Activated CD8-positive, alpha-beta memory T cell treated with anti-CD3 and anti-CD28 coated beads, Interleukin-2, amount 50 U/mL, for 4 hours (primary cell): ENCODE data around the gene NDUFB11.
"Not testable (repeated sequence)": the region's sequence is repeated elsewhere in the genome, so short reads cannot be mapped to it uniquely, and the experiment has no call there.

Experiments
- DNase-seq: peaks from one replicate; pipeline ENCODE4 v3.0.0-alpha.2; 2020

NDUFB11 gene

DNA sequence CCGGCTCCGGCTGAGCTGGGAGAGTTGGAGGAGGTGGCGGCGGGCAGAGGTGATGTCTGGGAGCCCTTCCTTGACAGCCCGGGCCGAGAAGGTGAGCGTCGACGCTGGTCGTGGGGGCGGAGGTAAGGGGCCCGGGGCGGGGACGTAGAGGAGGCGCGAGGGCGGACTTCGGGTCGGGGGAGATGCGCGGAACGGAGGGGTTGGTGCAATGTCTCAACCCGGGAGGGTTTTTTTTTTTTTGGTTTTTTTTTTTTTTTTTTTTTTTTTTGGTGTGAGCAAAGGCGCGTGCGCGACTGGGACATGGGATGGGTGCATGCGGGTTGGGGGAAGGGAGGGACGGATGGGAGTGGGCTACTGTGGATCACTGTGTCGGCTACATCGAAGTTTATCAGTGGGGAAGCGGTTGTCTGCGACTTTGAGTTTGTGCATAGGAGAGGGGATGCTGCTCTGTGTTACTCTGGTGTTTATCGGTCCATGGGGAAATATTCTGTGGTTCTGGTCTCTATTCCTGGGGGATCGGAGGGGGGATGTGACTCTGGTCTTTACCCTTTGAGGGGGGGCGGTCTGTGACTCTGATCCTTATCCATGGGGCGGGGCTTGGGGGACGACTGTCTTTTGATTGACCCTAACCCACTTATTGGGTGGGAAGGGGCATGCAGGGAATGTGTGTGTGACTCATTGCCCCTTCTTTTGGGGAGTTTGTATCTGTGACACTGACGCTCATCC is 1.1 kb upstream of the NDUFB11 start:
- no peak for DNase-seq

DNA sequence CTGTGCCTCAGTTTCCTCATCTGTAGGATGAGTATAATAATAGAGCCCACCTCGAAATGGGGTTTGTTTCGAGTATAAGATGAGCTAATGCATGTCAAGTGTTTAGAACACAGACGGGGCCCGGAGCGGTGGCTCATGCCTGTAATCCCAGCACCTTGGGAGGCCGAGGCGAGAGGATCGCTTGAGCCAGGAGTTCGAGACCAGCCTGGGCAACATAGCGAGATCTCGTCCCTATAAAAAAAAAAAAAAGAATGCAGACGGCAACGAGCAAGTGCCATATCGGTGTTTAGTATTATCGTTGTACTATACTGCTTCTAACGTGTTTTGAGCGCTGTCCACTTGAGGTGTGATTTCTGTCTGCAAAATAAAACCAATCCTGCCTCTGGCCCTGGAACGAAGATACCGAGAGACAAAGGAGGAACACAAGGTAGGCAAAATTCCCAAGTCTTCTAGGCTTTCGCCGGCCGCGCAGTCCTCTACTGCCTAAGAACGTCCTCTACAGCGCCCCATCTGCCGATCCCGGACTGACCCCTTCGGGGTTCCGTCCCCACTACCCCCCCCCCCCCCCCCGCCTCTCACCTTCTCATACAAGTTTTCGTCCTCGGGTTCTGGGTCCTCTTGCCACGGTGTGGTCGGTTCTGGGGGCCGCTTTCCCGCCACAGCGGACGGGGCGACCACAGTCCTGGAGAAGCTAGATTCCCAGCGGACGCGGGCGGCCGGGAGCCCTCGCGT is 442 bp downstream of the NDUFB11 start:
- peak; percentile 19 for DNase-seq

DNA sequence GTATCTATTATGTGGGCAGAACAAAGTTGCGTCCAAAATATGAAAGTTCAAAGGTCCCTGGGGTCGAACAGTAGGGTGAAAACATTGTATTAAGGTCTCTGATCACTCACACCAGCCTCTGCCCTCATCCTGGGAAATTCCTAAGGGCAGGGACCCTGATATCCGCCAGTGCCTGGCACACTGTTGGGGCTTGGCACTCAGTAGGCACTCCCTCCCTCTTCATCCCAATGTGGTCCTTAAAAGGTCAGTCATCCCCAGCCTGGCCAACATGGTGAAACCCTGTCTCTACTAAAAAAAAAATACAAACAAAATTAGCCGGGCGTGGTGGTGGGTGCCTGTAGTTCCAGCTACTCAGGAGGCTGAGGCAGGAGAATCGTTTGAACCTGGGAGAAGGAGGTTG is 6.3 kb downstream of the NDUFB11 start:
- no peak for DNase-seq

DNA sequence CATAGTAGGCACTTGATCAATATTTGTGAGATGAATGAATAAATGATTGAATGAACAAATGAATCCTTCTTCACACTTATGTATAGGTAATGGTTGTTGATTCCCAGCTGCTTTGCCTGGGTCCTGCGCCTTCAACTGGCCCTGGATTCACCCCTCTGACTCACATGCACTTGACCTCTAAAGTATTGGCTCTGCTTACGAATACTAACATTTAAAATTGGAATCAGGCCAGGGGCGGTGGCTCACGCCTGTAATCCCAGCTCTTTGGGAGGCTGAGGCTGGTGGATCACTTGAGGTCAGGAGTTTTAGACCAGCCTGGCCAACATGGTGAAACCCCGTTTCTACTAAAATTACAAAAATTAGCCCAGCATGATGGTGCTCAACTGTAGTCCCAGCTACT is 8.9 kb downstream of the NDUFB11 start:
- not testable (repeated sequence) for DNase-seq

DNA sequence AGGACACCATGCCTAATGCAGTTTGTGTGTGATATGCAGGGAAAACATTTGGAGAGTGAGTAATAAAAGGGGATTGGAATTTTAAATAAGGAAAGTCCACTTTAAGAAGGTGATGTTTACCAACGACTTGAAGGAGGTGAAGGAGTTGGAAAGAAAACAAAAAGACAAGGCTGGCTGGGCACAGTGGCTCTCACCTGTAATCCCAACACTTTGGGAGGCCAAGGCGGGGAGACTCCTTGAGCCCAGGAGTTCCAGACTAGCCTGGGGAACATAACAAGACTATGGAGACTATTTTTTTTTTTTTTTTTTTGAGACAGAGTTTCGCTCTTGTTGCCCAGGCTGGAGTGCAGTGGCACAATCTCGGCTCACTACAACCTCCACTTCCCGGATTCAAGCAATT is 11.0 kb downstream of the NDUFB11 start:
- DNase-seq = no peak

DNA sequence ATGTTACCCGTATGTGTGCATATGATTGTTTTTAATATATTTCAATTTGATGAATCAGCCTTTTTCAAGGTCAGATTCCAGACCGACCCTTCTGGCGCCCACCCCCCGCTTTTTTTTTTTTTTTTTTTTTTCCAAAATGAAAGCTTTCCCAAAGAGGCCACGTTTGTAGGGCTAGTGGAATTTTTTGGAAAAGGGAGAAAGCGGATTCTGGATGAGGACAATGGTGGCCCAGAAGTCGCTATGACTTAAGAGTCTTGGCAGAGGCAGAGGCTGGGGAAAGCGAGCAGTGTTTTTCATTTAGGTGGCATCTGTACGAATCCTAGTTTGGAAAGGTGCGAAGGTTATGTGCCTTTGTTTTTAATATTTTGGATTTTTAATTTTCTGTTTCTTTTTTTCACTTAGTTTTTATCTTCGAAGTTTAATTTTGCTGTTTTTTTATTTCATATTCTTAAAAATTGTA is 14.6 kb downstream of the NDUFB11 start:
- no peak for DNase-seq

DNA sequence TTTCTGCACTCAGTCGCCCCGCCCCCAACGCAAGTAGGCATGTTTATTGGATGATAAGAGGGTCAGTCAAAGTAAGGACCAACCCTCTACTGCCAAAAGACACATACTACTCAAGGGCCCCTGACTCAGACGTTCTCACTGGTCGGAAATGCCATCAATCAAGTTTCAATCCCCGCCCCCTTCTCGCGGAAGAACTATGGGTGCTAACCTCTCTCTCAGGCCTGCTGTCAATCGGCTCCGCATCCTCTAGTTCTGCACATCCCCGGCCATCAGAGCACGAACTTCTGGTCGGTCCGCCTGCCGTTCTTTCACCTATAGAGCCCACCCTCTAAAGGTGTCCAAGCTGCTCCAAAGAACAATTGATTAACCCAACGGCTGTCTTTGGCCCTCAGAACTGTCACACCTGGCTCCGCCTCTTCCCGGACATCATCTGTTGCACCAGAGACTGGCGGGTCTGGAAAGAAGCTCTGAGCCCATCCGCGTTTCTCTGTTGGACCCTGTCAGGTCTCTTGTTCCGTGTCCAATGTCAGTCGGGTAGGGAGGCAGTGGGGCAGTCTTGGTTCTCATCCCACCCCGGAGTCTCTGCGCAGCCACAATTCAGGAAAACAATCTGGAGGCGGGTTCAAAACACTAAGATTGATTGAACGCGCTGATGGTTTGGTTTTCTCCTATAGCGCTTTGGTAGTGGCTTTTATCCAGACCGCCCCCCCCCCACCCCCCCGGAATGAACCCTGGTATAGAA is 15.2 kb downstream of the NDUFB11 start:
- peak; percentile 84 for DNase-seq

DNA sequence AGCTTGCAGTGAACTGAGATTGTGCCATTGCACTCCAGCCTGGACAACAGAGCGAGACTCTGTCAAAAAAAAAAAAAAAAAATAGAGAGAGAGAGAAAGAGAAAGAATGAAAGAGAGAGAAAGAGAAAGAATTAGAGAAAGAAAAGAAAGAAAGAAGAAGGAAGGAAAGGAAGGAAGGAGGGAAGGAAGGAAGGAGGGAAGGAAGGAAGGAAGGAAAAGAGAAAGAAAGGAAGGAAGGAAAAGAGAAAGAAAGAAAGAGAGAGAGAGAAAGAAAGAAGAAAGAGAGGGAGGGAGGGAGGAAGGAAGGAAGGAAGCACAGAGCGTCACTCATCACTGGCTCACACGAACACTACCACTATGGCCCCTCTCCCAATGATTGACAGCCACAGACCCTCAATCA is 20.0 kb downstream of the NDUFB11 start:
- DNase-seq = not testable (repeated sequence)

DNA sequence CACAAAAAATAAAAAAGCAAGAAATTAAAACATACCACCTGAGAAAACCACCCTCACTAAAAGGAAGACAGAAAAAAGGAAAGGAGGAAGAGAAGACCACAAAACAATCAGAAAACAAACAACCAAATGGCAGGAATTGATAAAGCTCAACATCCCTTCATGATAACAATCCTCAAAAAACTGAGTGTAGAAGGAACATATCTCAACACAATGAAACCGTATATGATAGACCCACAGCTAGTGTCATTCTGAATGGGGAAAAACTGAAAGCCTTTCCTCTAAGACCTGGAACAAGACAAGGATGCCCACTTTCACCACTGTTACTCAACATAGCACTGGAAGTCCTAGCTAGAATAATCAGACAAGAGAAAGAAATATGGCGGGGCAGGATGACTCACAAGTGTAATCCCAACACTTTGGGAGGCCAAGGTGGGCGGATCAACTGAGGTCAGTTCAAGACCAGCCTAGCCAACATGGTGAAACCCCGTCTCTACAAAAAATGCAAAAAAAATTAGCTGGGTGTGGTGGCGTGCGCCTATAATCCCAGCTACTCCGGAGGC is 27.9 kb downstream of the NDUFB11 start:
- not testable (repeated sequence) for DNase-seq

DNA sequence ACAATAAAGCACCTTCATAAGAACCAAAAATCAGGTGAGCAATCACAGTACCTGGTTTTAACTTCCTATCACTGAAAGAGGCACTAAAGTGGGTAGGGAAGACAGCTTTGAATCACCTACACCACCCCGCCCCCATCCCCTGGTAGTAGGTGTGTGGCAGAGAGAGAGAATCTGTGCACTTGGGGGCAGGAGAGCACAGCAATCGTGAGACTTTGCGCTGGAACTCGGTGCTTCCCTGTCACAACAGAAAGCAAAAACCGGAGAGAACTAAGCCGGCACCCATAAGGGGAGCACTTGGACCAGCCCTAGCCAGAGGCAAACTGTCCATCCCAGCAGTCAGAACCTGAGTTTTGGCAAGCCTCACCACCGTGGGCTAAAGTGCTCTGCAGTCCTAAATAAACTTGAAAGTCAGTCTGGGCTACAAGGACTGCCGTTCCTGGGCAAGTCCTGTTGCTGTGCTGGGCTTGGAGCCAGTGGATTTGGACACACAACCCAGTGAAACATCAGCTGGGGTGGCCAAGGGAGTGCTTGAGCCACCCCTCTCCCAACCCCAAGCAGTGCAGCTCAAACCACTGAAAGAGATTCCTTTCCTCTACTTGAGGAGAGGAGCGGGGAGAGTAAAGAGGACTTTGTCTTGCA is 32.1 kb downstream of the NDUFB11 start:
- DNase-seq = no peak

DNA sequence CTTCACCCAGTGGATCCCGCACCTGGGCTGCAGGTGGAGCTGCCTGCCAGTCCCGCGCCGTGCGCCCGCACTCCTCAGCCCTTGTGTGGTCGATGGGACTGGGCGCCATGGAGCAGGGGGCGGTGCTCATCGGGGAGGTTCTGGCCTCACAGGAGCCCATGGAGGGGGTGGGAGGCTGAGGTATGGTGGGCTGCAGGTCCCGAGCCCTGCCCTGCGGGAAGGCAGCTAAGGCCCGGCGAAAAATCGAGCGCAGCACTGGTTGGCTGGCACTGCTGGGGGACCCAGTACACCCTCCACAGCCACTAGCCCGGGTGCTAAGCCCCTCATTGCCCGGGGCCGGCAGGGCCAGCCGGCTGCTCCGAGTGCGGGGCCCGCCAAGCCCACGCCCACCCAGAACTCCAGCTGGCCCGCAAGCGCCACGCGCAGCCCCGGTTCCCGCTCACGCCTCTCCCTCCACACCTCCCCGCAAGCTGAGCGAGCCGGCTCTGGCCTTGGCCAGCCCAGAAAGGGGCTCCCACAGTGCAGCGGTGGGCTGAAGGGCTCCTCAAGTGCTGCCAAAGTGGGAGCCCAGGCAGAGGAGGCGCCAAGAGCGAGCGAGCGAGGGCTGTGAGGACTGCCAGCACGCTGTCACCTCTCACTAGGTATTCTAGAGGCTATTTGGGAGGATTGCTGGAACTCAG is 33.4 kb downstream of the NDUFB11 start:
- not testable (repeated sequence) for DNase-seq

DNA sequence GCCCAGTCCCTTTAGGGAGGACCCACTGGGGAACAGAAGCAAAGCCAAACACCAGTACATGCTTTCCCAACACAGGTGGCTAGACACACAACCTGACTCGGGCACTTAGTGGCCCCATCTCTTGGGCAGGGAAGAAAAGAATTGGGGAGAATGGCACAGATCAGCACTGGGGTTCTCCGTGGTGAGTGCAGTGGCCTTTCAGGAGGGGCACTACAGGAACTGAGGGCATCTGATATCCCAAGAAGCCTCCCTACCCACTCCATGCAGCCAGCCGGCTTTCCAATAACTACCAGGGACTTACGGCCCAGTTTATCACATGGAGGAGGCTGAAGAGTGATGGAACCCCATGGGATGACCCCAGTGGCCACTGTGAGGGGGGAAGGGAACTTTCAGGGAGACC is 43.3 kb downstream of the NDUFB11 start:
- DNase-seq = no peak

DNA sequence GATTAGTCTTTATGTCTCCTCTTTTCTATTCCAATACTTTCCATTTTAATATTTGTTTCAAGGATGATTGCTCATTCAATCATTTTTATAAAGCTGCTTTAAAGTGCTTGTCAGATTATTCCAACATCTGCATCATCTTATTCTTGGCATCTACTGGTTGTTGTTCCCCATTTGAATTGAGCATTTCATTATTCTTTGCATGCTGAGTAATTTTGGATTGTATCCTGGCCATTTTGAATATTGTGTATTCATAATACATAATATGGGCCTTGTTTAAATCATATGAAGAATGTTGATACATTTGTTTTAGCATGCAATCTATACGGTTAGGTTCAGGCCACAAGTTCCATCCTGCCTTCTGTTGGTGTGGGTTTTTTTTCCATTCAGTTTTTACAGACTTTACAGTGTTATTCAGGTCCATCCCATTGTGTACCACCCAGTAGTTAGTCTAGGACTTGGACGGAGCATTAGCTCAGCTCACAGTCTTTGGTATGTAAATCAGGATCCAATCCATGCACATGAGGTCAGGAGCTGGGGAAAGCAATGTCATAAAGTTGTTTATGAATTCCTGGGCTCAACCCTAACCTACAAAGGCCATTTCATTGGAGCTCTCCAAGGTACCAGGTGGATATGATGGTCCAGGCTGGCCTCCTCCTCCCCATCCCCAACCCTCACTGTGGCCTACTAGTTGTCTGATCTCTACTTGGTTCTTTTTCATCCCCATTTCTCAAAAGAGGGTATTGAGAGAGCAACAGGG is 46.0 kb downstream of the NDUFB11 start:
- no peak for DNase-seq

DNA sequence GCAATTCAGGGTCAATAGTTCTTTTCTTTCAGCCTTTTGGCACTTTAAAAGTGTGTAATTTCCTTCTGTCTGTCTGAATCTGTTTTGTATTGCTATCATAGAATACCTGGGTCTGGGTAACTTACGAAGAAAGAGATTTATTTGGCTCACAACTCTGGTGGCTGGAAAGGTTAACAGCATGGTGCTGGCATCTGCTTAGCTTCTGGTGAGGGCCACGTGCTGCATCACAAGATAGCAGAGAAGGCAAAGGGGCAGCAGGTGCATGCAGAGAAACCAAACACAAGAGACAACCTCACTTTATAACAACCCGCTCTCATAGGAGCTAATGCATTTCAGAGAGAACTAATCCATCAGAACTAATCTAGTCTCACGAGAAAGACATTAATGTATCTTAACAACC is 47.5 kb downstream of the NDUFB11 start:
- no peak for DNase-seq

DNA sequence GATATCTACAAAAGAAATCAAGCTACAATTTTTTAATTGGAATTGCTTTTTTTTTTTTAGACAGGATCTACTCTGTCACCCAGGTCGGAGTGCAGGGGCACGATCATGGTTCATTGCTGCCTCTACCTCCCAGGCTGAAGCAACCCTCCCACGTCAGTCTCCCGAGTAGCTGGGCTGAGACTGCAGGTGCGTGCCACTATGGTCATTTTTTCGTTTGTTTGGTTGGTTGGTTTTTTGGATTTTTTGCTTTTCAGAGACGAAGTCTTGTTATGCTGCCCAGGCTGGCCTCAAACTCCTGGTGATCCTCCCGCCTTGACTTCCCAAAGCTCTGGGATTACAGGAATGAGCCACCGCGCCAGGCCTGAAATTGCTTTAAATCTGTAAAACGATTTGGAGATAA is 50.6 kb downstream of the NDUFB11 start:
- DNase-seq = no peak

DNA sequence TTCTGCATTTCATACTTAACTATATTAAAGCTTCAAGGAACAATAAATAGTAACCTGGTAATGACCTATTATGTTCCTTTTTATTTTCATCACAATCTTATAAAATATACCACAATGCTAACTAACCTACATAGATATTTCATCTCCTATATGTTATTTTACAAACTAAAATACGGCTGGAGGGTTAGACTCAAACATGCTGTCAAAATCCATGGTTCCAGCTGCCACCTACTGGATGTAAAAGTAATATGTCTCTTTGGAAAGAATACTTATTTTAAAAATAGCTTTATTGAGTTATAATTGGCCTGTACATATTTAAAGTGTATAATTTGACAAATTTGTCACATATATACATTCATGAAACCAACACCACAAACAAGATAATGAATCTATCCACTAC is 51.3 kb downstream of the NDUFB11 start:
- no peak for DNase-seq
